Lower leg skin (tissue), 4 donors: ENCODE data around the gene BCL11A. TPM values are rescaled to one million over a fixed set of nuclear protein-coding genes. Genes with fewer than 3 reads are reported as not detected.

Experiments used
- DNase-seq, 2 donors: peaks; one replicate each; pipeline ENCODE4 v3.0.0-alpha.2; 2019; ENCODE audit warnings: low spot score in 2 of 2
- H3K4me3 ChIP-seq: fragments of 200-600 bp; sonication (generic); 2 replicates; pipeline ENCODE4 v1.5.1; 2017; ENCODE audit warnings: mild to moderate bottlenecking, low read depth; ENCODE audit not compliant: poor library complexity, severe bottlenecking
- CTCF ChIP-seq, 3 donors: fragments of 450-650 bp; IDR thresholded peaks; one replicate each; pipeline ENCODE4 v1.5.1; 2016; ENCODE audit warnings: antibody characterized with exemption in 3 of 3, mild to moderate bottlenecking in 3 of 3, moderate library complexity in 2 of 3
- POLR2A ChIP-seq, 2 donors: fragments of 450-650 bp; IDR thresholded peaks; one replicate each; pipeline ENCODE4 v1.6.1; 2016 to 2017; ENCODE audit warnings: antibody characterized with exemption in 2 of 2, mild to moderate bottlenecking in 1 of 2, moderate library complexity in 1 of 2
- WGBS, 2 donors: methylation state at CpG; one replicate each; pipeline ENCODE4 v1.1.5; 2018; 5-methylcytosine and 5-hydroxymethylcytosine counted together
- intact Hi-C: fragments of 100-400 bp; cut with DNase I; formaldehyde crosslinking; loops from one replicate; pipeline ENCODE4 v1.15.0; 2023; ENCODE audit warnings: low total_unique reads
- total RNA-seq, 4 donors: library from RNA; depleted of rRNA; stranded (reverse); fragments of >200 nt; gene quantifications; one replicate each; pipeline ENCODE4 v1.1.0, GENCODE V29; 2016

BCL11A gene
- total RNA-seq, 4 donors from 2014 or later = 62.8 to 94.4 (median 71.5) TPM

DNA sequence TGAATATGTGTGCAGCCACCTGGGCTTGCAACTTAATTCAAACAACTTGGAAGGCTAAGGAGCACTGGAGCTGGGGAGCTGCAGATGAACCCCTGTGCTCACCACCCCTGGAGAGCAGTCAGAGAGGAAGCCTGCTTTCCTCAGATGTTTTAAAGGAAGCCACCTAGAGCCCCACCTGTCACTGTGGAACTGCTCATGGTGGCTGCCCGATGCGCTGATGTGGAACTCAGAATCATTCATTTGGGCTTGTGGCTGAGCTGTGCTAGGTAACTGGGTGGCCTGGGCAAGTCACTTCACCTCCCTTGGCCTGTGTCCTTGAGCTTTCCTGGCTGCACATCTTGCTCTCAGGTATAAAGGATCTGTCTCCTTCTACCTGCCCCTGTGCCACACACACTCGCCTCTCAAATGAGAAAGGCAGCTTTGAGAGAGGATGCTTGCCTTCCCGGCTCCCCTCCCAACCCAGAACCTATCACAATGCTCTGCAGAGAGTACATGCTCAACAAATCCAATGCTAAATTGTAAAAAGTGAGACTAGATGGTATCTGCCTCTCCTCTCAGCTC lies 41.3 kb downstream of the BCL11A start:
- intact Hi-C loops = no loop called here
- WGBS, 2 donors = 68 to 73% methylated on average over 2 to 4 of the region's 4 CpGs
- no peak for DNase-seq
- H3K4me3 ChIP-seq = no peak overlapping the region
- no peak for TF ChIP-seq POLR2A (IDR thresholded peaks at IDR 0.05)
- TF ChIP-seq CTCF (IDR thresholded peaks at IDR 0.05) = no peak

DNA sequence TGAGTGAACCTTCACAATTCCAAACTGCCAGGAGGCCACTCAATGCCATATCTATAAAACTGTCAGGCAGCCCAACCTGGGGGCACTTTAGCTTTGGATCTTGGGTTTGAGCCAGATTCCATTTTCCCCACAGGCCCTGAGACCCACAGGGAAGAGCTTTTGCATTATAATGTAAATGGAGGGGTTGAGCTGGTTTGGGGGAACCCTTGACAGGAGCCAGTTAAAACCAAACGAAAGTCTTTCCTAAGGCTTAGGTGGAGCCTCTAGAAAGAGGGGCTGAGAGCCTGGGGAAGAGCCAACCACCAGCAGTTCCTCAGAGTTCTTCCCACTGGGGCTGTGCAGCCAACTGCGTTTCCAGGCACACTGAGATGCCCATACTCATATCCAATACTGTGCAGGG lies 42.7 kb downstream of the BCL11A start:
- TF ChIP-seq POLR2A (IDR thresholded peaks at IDR 0.05) (no peak), CTCF (IDR thresholded peaks at IDR 0.05) (no peak)
- H3K4me3 ChIP-seq = no peak overlapping the region
- no peak for DNase-seq
- intact Hi-C loops = no loop called here
- WGBS, 2 donors = 69 to 79% methylated on average over 2 of the region's 2 CpGs

DNA sequence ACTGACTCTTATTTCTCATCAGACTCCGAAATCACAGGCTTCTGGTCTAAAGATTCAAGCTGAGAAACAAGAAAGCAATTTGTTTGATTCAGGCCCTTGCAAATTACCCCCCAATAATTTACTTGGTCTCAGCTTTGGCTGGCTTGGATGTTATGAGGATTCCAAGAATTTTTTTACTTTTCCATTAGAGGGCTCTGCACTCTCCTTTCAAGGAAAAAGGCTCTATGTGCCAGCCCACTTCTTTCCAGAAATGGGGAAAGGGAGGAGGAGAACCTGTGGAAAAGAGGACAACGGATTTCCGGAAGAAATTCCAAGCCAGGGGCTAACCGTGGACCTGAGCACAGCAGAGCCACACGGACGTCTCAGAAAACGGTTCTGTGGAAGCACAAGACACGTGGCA lies 44.4 kb downstream of the BCL11A start:
- WGBS, 2 donors = 61% methylated on average over 8 of the region's 8 CpGs
- H3K4me3 ChIP-seq = no peak overlapping the region
- DNase-seq = no peak
- intact Hi-C loops = no loop called here
- TF ChIP-seq CTCF (IDR thresholded peaks at IDR 0.05) (no peak), POLR2A (IDR thresholded peaks at IDR 0.05) (no peak)

GRCh38 chr2:60508339-60508917 lies 45.0 kb downstream of the BCL11A start:
- intact Hi-C loops = no loop called here
- DNase-seq = no peak
- TF ChIP-seq CTCF (IDR thresholded peaks at IDR 0.05) = no peak
- TF ChIP-seq POLR2A (IDR thresholded peaks at IDR 0.05) = no peak
- no peak overlapping the region for H3K4me3 ChIP-seq
- WGBS, 2 donors = 62 to 74% methylated on average over 8 of the region's 8 CpGs

GRCh38 chr2:60507211-60507965 lies 46.1 kb downstream of the BCL11A start:
- no peak for DNase-seq
- intact Hi-C loops = no loop called here
- TF ChIP-seq POLR2A (IDR thresholded peaks at IDR 0.05) (no peak), CTCF (IDR thresholded peaks at IDR 0.05) (no peak)
- H3K4me3 ChIP-seq = no peak overlapping the region
- WGBS, 2 donors = 52 to 56% methylated on average over 9 of the region's 9 CpGs
